NT2/D1 (cell line): Measurements from ENCODE around the gene GCK.

Experiments used
- SUZ12 ChIP-seq: IDR thresholded peaks from 2 replicates; pipeline ENCODE4 v1.6.1; 2011; ENCODE audit not compliant: insufficient read length, insufficient read depth; ENCODE audit errors: extremely low read depth
- YY1 ChIP-seq: IDR thresholded peaks from 2 replicates; pipeline ENCODE4 v1.6.1; 2011; ENCODE audit not compliant: insufficient read length, insufficient read depth
- ZNF274 ChIP-seq: IDR thresholded peaks from 2 replicates; pipeline ENCODE4 v1.6.1; 2011; ENCODE audit warnings: mild to moderate bottlenecking, low read depth, low read length

- no peak for TF ChIP-seq YY1
- no peak for TF ChIP-seq ZNF274
- no peak for TF ChIP-seq SUZ12
Measured at GRCh38 chr7:44224974-44225565, 35.8 kb upstream of the GCK start.
